CD4-positive, alpha-beta T cell treated with Interleukin-17A for 1 hour (primary cell): Measurements from ENCODE around the gene CD33.
A peak's percentile ranks its signal among the peaks of the same experiment; 100 is the strongest.

Experiments
- DNase-seq: peaks from one replicate; pipeline ENCODE4 v3.0.0-alpha.2; 2020

The CD33 gene

DNA sequence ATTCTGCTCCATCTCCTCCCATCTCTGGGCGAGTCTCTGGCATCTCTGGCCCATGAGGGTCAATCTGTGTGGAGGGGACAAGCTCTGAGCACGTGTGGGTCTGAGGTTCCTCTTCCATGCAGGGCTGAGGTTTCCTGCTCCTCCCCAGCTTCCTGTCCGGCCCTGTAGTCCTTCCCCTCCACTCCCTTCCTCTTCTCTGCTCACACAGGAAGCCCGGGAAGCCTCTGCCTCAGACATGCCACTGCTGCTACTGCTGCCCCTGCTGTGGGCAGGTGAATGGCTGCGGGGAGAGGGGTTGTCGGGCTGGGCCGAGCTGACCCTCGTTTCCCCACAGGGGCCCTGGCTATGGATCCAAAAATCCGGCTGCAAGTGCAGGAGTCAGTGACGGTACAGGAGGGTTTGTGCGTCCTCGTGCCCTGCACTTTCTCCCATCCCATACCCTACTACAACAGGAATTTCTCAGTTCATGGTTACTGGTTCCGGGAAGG, 14.0 kb upstream of the CD33 start:
- DNase-seq, result peak; percentile 1

- DNase-seq, result no peak
Measured at GRCh38 chr19:51211833-51212232, 13.0 kb upstream of the CD33 start.

DNA sequence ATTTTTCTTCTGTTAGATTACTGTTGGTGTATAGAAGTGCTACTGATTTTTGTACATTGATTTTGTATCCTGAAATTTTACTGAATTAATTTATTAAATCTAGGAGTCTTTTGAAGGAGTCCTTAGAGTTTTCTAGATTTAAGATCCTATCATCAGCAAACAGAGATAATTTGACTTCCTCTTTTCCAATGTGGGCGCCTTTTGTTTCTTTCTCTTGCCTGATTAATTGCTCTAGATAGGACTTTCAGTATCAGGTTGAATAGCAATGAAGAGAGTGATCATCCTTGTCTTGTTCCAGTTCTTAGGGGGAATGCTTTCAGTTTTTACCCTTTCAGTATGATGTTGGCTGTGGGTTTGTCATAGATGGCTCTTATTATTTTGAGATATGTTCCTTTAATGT, 5.6 kb upstream of the CD33 start:
- no peak for DNase-seq

- no peak for DNase-seq
Measured at GRCh38 chr19:51219971-51220370, 4.9 kb upstream of the CD33 start.

DNA sequence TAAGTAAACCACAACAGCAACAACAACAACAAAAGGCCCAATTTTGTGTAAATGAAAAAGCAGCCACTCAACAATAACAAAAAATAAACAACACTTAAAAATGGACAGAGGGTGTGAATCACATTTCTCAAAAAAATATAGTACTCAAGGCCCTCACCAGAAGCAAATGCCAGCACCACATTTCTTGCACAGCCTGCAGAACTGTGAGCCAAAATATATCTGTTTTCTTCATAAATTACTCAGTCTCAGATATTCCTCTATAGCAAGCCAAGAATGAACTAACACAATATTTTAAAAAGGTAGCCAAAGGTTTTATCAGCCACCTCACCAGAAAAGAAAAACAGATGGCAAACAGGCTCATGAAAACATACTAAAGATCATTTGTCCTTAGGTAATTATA, 3.9 kb upstream of the CD33 start:
- no peak for DNase-seq

GRCh38 chr19:51224163-51224641, 678 bp upstream of the CD33 start:
- no peak for DNase-seq

GRCh38 chr19:51226067-51226466, 1.2 kb downstream of the CD33 start:
- DNase-seq, result no peak

DNA sequence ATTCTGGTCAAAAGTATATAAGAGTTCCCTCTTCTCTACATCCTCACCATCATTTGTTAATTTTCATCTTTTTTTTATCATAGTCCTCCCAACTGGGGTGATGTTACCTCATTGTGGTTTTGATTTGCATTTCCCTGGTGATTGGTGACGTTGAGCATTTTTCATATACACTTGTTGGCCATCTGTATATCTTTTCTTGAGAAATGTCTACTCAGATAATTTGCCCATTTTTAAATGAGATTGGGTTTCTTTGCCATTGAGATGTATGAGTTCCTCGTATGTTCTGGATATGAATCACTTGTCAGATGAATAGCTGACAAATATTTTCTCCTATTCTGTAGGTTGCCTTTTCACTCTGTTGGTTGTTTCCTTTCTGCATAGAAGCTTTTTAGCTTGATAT, 2.4 kb downstream of the CD33 start:
- no peak for DNase-seq

DNA sequence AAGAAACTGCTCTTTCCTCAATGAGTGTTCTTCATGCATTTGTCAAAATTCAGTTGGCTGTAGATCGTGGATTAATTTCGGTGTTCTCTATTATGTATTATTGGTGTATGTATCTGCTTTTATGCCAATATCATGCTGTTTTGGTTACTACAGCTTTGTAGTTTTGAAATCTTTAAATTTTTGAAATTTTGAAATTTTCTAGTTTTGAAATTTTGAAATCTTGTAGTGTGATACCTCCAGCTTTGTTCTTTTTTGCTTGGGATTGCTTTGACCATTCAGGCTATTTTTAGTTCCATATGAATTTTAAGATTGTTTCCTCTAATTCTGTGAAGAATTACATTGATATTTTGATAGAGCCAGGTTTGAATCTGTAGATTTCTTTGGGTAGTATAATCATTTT, 3.1 kb downstream of the CD33 start:
- DNase-seq, result no peak

- no peak for DNase-seq
Measured at GRCh38 chr19:51240866-51241265, 16.0 kb downstream of the CD33 start.

DNA sequence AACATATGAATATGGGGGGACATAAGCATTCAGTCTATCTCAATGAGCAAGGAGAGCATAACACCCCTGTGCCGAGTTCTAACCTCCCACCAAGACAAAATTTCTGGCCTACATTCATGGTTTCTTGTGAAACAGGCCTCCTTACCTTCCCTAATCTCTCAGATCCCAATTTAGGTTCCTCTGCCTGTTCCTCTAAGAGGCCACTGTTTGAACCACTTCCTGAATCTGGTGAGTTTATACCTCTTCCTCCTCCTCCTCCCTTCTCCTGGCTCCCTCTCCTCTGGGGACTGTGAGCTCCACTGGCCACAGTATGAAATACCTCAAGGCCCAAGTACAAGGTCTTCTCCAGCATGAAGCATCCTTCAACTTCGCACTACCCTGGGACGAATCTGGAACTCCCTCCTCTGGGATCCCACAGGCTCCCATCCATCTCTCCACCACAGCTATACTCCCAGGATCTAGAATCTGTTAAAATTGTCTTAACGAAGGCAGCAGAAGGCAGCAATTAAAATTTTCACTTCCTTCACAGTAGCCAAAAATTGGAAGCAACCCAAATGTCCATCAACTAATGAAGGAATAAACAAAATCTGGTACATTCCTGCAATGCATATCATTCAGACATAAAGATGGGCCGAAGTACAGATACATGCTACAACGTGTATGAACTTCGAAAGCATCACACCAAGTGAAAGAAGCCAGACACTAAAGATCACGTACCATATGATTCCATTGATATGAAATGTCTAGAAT, 18.2 kb downstream of the CD33 start:
- no peak for DNase-seq

- no peak for DNase-seq
Measured at GRCh38 chr19:51246164-51246552, 21.3 kb downstream of the CD33 start.

DNA sequence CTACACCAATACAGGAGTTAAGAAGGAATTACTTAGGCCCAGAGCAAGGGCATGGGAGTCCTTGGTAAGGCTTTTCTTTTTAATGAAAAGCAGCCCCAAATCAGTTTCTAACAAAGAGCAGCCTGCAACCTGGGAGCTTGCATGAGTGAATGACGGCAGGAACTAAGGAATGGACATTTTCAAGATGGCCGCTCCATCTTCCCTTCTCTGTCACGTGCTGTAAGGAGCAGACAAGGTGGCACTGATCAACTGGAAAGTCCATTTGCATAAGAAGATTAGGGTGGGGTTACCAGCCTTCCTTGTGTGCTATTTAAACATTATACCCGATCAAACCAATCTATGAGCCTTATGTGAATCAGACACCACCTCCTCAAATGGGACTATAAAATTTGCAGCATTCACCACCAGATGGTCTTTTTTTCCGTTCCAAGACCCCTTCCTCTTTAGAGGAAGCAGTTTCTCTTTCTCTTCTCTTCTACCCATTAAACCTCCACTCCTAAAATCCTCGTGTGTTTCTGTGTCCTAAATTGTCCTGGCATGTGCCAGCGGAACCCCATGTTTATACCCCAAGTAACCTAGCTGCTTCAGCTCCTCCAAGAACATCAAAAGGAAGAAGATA, 23.2 kb downstream of the CD33 start:
- no peak for DNase-seq

DNA sequence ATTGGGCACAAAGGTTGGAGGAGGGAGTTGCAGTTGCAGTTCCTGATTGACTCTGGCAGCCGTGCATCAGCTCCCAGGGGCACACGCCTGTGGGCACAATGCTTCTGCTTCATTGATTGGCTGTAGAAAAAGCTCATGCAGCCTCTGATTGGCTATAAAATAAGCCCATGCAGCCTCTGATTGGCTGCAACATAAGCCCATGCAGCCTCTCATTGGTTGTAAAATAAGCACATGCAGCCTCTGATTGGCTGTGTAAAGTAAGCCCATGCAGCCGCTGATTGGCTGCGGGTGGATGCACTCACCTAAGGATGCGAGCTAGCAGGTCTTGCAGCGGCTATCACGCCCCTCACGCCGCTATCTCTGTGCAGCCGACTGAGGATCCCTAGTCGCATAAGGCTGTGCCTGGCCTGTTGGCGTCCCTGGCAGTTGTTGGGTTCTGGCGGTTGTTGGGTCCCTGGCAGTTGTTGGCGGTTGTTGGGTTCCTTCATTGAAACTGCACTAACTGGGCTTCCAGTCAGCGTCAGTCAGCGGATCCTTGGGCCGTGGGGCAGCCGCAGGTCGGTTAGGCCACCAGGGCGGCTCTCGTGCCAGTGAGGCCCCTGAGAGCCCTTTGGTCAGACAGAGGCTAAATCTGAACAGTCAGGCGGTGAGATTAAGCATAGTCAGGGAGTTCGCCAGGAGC, 26.0 kb downstream of the CD33 start, which contains the start of gene SIGLECL1:
Gene SIGLECL1 (plus strand): TSS at position 295 of the 682 bp plus-strand sequence. CDS start 12,993 bp downstream, outside the sequence.
- no peak for DNase-seq

GRCh38 chr19:51251468-51251820, 26.6 kb downstream of the CD33 start:
- no peak for DNase-seq

- no peak for DNase-seq
Measured at GRCh38 chr19:51252306-51253079, 27.6 kb downstream of the CD33 start.

DNA sequence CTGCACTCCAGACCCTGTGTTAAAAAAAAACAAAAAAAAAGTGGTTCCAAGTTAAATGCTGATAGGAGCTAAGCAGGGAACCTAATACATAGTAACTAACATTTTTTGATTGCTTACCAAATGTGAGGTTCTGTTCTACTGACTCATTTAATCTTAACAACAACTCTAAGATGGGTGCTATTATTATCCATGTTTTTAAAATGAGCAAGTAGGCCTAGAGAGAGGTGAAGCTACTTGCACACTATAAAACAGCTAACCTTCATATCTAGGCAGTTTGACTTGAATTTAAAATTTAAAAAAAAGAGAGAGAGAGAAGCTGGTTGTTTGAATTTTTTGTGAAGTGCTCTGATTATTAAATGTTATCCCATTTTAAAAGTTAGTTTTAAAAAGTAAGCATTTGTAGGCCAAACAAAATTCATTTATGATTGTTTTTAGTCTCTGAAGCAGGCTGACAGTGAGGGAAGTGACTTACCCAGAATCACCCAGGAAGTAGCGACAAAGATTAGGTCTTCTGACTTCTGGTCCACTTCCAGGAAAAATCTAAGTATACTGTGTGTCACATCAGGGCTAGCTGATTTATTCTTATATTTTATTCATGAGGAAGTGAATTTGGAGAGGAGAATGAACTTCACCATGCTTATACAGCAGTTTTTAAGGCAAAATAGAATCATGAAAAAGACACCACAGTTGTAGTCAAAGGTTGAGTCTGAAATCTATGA, 28.4 kb downstream of the CD33 start:
- no peak for DNase-seq

GRCh38 chr19:51256155-51256625, 31.3 kb downstream of the CD33 start:
- DNase-seq, result no peak

DNA sequence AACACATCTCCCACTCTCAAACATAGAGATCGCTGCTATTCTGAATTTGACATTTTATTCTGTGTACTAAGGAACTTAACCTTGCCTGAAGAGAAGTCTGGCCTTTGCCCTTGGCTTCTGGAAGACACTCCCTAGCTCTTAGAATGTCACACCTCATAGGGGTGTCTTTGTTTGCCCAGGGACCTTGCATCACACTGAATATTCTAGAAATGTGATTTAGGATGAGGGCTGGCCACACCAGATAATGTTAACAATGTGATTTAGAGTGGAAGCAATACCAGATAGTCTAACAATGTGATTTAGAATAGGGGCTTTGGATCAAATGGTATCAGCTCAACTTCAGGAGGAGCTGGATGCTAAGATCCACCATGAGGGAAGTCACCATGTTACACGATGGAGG, 32.6 kb downstream of the CD33 start:
- no peak for DNase-seq

DNA sequence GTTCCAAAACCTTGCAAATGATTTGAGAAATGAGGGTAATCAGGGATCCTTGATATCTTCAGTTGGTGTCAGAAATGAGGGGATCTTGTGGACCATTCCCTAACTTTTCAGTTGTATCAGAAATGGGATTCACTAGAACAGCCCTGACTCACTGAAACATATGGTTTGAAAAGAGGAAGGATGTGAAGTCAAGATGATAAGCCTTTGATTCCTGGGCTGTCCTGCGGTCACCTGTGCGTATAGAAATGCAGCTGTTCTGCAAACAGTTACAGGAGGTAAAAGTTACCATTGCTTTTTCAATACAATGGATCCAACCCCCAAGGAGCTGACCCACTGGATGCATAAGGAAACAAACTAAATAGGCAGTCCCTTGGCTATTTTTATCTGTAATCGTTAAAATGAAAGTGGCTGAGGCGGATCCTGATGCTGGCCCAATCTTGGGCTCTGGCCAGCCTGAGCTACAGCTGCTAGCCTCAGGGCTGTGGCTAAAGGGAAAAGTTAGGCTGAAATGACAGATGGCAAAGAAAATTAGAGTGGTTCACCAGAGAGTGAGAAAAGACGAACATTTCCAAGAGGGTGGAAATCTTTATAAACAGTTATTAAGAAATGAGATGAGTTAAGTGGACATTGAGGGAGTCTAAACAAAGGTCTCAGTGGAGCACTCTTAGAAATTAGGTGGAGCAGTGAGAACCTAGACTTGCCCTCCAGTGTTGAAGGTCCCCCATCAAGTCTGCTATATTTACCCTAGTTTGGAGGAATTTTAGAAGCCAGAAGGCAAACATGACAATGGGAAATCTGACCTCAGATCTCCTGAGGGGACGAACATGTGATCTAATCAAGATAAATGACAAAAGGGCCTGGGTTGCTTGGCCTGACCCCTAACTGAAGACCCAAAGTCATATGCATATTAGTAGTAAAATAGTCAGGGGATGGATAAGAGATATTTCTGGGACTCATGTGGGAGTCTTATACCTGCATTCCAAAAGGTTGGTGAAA, 33.6 kb downstream of the CD33 start:
- no peak for DNase-seq
